Measurements from ENCODE around the gene NME3. TPM values are rescaled to one million over a fixed set of nuclear protein-coding genes. Genes with fewer than 3 reads are reported as not detected.

Gene NME3
- total and polyA plus RNA-seq, 9 of the 15 experiments (the other 6 are each of a cell fraction or from before 2014, with no cell fraction given) = 0.68 to 76.3 (median 11.5) TPM

- no peak for TF ChIP-seq AFF1 (IDR thresholded peaks at IDR 0.05; ENCODE audit: low read depth in 1 of 2, partially characterized antibody in 2 of 2)
- no peak for TF ChIP-seq POLR2AphosphoS2 (IDR thresholded peaks at IDR 0.05; ENCODE audit: low read length)
- TF ChIP-seq ZNF655 (CRISPR knock-in tag; IDR thresholded peaks at IDR 0.05) = no peak
- no peak for TF ChIP-seq HNRNPK (IDR thresholded peaks at IDR 0.05; ENCODE audit: low read depth, low read length, poor library complexity, severe bottlenecking)
- TF ChIP-seq FOXA3 (CRISPR knock-in tag; conservative IDR thresholded peaks at IDR 0.05 in 1 of 2, IDR thresholded peaks at IDR 0.05 in 1 of 2) = no peak
- TF ChIP-seq IRF9 (tag; IDR thresholded peaks at IDR 0.05) = no peak
- TF ChIP-seq ZNF511 (CRISPR knock-in tag; IDR thresholded peaks at IDR 0.05) = no peak; the same call in 1 of the 2 replicates
- no peak for TF ChIP-seq FOXP4 (CRISPR knock-in tag; IDR thresholded peaks at IDR 0.05; ENCODE audit: borderline replicate concordance)
- no peak for TF ChIP-seq SMARCA5 (IDR thresholded peaks at IDR 0.05)
- TF ChIP-seq ZNF274 (IDR thresholded peaks at IDR 0.05; ENCODE audit: borderline replicate concordance, low read depth, low read length) = no peak
- peak in 1 of 2 experiments; percentile 48; a peak in 1 of 3 replicates for TF ChIP-seq CBX3 (IDR thresholded peaks at IDR 0.05; ENCODE audit: borderline replicate concordance in 1 of 2, low read length in 2 of 2)
- no peak for TF ChIP-seq ARID2 (IDR thresholded peaks at IDR 0.05)
- TF ChIP-seq ZNF134 (CRISPR knock-in tag; conservative IDR thresholded peaks at IDR 0.05) = no peak
- TF ChIP-seq ZNF696 (CRISPR knock-in tag; conservative IDR thresholded peaks at IDR 0.05) = no peak
- no peak for TF ChIP-seq ZNF140 (CRISPR knock-in tag; IDR thresholded peaks at IDR 0.05)
- TF ChIP-seq SP1 (CRISPR knock-in tag; IDR thresholded peaks at IDR 0.05) = peak; percentile 88
- TF ChIP-seq SIN3B (IDR thresholded peaks at IDR 0.05; ENCODE audit: low read depth) = peak; percentile 96
- peak; percentile 93 for TF ChIP-seq ZFX (CRISPR knock-in tag; IDR thresholded peaks at IDR 0.05)
Measured at GRCh38 chr16:1772908-1773702, 1.8 kb upstream of the NME3 start, which contains the start of gene MRPS34 (continued).
